Islet precursor cell (in vitro differentiated cells): Measurements from ENCODE around the gene CLDN20.
"Not testable (repeated sequence)": the region's sequence is repeated elsewhere in the genome, so short reads cannot be mapped to it uniquely, and the experiment has no call there.

ENCODE experiments used
- DNase-seq: peaks from one replicate; pipeline ENCODE4 v3.0.0-alpha.2; 2018

The CLDN20 gene

GRCh38 chr6:155263373-155264063 lies at the start of gene CLDN20:
TSS of gene CLDN20 (plus strand) at chr6:155264013. CDS start at chr6:155275720, 11,707 bp downstream.
- no peak for DNase-seq

- DNase-seq = no peak
These were observed 47.9 kb upstream of the CLDN20 start for GRCh38 chr6:155215906-155216305.

- peak; percentile 67 for DNase-seq
These were observed 47.3 kb upstream of the CLDN20 start for GRCh38 chr6:155216312-155217046.

GRCh38 chr6:155218711-155219110 lies 45.1 kb upstream of the CLDN20 start:
- DNase-seq = not testable (repeated sequence)

- no peak for DNase-seq
These were observed 44.5 kb upstream of the CLDN20 start for GRCh38 chr6:155219299-155219698.

- DNase-seq = no peak
These were observed 43.9 kb upstream of the CLDN20 start for GRCh38 chr6:155219858-155220301.

GRCh38 chr6:155221086-155221485 lies 42.7 kb upstream of the CLDN20 start:
- DNase-seq = no peak

GRCh38 chr6:155222506-155222905 lies 41.3 kb upstream of the CLDN20 start:
- no peak for DNase-seq

- DNase-seq = peak; percentile 74
These were observed 40.0 kb upstream of the CLDN20 start for GRCh38 chr6:155223646-155224451.

GRCh38 chr6:155224618-155225017 lies 39.2 kb upstream of the CLDN20 start:
- no peak for DNase-seq

GRCh38 chr6:155227046-155227445 lies 36.8 kb upstream of the CLDN20 start:
- no peak for DNase-seq

- no peak for DNase-seq
These were observed 35.2 kb upstream of the CLDN20 start for GRCh38 chr6:155228546-155229166.

GRCh38 chr6:155230975-155231374 lies 32.8 kb upstream of the CLDN20 start:
- not testable (repeated sequence) for DNase-seq

GRCh38 chr6:155232848-155233247 lies 31.0 kb upstream of the CLDN20 start:
- DNase-seq = no peak

GRCh38 chr6:155234167-155234566 lies 29.6 kb upstream of the CLDN20 start:
- no peak for DNase-seq

- DNase-seq = no peak
These were observed 29.1 kb upstream of the CLDN20 start for GRCh38 chr6:155234687-155235086.

- no peak for DNase-seq
These were observed 28.7 kb upstream of the CLDN20 start for GRCh38 chr6:155235087-155235486.

- no peak for DNase-seq
These were observed 26.2 kb upstream of the CLDN20 start for GRCh38 chr6:155237613-155238012.

- DNase-seq = no peak
These were observed 22.8 kb upstream of the CLDN20 start for GRCh38 chr6:155240905-155241600.

GRCh38 chr6:155241966-155242365 lies 21.8 kb upstream of the CLDN20 start:
- DNase-seq = no peak

- no peak for DNase-seq
These were observed 19.4 kb upstream of the CLDN20 start for GRCh38 chr6:155244434-155244833.

- no peak for DNase-seq
These were observed 18.6 kb upstream of the CLDN20 start for GRCh38 chr6:155245193-155245592.
